Measurements from ENCODE around the gene CNGB1. TPM values are rescaled to one million over a fixed set of nuclear protein-coding genes. Genes with fewer than 3 reads are reported as not detected.

Gene CNGB1
- polyA plus RNA-seq, 12 donors, result 0.03 to 10.7 (median 0.12) TPM; not detected in 5

- DNase-seq, result no peak
These were observed 6.6 kb upstream of the CNGB1 start for GRCh38 chr16:57977418-57978069.

- no peak for DNase-seq
These were observed 5.4 kb upstream of the CNGB1 start for GRCh38 chr16:57976331-57976796.

- DNase-seq, result no peak
These were observed 1.4 kb upstream of the CNGB1 start for GRCh38 chr16:57972306-57972705.

- DNase-seq, result no peak
These were observed 920 bp upstream of the CNGB1 start for GRCh38 chr16:57971848-57972247.

- DNase-seq, result no peak
These were observed 609 bp downstream of the CNGB1 start for GRCh38 chr16:57970319-57970718.

- DNase-seq, result no peak
These were observed 1.3 kb downstream of the CNGB1 start for GRCh38 chr16:57969451-57970123.

- DNase-seq, result no peak
These were observed 3.0 kb downstream of the CNGB1 start for GRCh38 chr16:57967916-57968315.

- no peak for DNase-seq
These were observed 3.9 kb downstream of the CNGB1 start for GRCh38 chr16:57966986-57967385.

GRCh38 chr16:57966204-57966771 lies 4.6 kb downstream of the CNGB1 start:
- DNase-seq, result no peak

GRCh38 chr16:57964157-57964700 lies 6.7 kb downstream of the CNGB1 start:
- DNase-seq, result no peak

GRCh38 chr16:57962756-57963155 lies 8.2 kb downstream of the CNGB1 start:
- DNase-seq, result no peak

GRCh38 chr16:57962046-57962445 lies 8.9 kb downstream of the CNGB1 start:
- no peak for DNase-seq

- DNase-seq, result no peak
These were observed 9.4 kb downstream of the CNGB1 start for GRCh38 chr16:57961538-57961937.

- no peak for DNase-seq
These were observed 10.0 kb downstream of the CNGB1 start for GRCh38 chr16:57960826-57961472.

- no peak for DNase-seq
These were observed 10.6 kb downstream of the CNGB1 start for GRCh38 chr16:57960310-57960709.

- no peak for DNase-seq
These were observed 11.1 kb downstream of the CNGB1 start for GRCh38 chr16:57959804-57960203.

- no peak for DNase-seq
These were observed 11.8 kb downstream of the CNGB1 start for GRCh38 chr16:57959121-57959520.

- no peak for DNase-seq
These were observed 12.4 kb downstream of the CNGB1 start for GRCh38 chr16:57958544-57958943.

- DNase-seq, result no peak
These were observed 13.1 kb downstream of the CNGB1 start for GRCh38 chr16:57957673-57958392.

- DNase-seq, result no peak
These were observed 13.8 kb downstream of the CNGB1 start for GRCh38 chr16:57956924-57957672.

- no peak for DNase-seq
These were observed 14.6 kb downstream of the CNGB1 start for GRCh38 chr16:57956270-57956808.

All from muscle of arm (tissue), 12 donors.